ENCODE measurements around the gene ZNF777.
"Not testable (repeated sequence)": the region's sequence is repeated elsewhere in the genome, so short reads cannot be mapped to it uniquely, and the experiment has no call there.

The ZNF777 gene

DNA sequence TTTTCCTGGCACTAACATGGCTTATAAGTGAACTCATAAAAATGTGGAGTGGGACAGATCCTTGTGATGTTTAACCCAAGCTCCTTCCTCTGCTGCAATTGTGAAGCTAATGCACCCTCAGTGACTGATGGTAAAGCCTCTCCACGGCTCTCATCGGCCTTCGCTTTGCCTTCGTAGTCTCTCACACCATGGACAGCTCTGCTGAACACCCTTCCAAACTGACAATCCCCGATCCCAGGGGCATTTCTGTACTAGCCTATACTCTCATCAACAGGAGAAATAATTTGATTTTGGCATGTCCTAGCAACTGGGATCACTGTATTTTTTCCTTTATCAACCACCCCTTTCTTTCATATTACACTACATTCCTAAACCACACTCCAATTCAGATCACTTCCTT is 6.1 kb downstream of the ZNF777 start:
- Histone ChIP-seq H2AK5ac (ENCODE audit: low read length) (no peak overlapping the region), H3K36me3 (ENCODE audit: control insufficient read depth, insufficient read depth, low read length) (peaks cover 1% of the 10 kb centered on the region), H3K9ac (ENCODE audit: low read length) (no peak overlapping the region), H3K4me1 (ENCODE audit: control insufficient read depth, low read depth, low read length) (no peaks in the 10 kb centered on the region), H4K5ac (ENCODE audit: low read length) (no peak overlapping the region), H3K18ac (ENCODE audit: low read length) (no peak overlapping the region), H2BK5ac (ENCODE audit: low read length) (no peak overlapping the region), H3K27me3 (ENCODE audit: insufficient read depth, low read length, poor library complexity) (no peaks in the 10 kb centered on the region), H3K79me2 (ENCODE audit: control insufficient read depth, insufficient read depth, low read length) (no peaks in the 10 kb centered on the region), H3K4me3 (ENCODE audit: low read length) (no peak overlapping the region), H2BK15ac (replicated peaks; ENCODE audit: low read depth) (no peak overlapping the region), H3K79me1 (ENCODE audit: low read length) (no peaks in the 10 kb centered on the region), H4K8ac (ENCODE audit: low read depth, low read length) (no peak overlapping the region), H3K4me2 (ENCODE audit: low read length) (no peak overlapping the region), H3K56ac (ENCODE audit: low read length) (no peak overlapping the region), H2BK120ac (ENCODE audit: low read depth, low read length) (no peak overlapping the region), H3K27ac (ENCODE audit: low read depth, low read length) (no peak overlapping the region), H3K23ac (ENCODE audit: low read length) (no peak overlapping the region), H3K4ac (ENCODE audit: low read depth, low read length) (no peak overlapping the region)
- no peak for DNase-seq
- no CpG with 5 or more reads among the region's 5 CpGs for WGBS (ENCODE audit: extremely low coverage, insufficient coverage, low lambda C conversion rate)

DNA sequence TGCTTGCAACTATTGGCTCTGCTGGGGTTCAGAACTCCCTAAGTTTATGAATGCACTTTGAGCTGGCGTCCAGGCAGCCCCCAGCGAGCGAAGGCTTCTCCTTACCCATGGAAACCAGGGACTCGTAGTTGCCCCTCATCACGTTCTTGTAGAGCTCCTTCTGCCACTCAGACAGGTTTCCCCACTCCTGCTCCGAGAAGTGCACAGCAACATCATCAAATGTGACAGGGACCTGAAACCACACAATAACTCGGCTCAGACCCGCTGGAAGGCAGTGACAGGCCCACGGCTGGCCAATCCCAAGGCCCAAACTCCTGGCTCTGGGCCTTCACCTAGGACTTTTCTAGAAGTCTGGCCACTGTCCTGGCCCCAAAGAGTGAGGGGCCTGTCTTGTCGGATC is 6.9 kb downstream of the ZNF777 start:
- Histone ChIP-seq H3K79me2 (ENCODE audit: control insufficient read depth, insufficient read depth, low read length) (no peaks in the 10 kb centered on the region), H3K4me3 (ENCODE audit: low read length) (no peak overlapping the region), H3K9ac (ENCODE audit: low read length) (no peak overlapping the region), H3K56ac (ENCODE audit: low read length) (no peak overlapping the region), H3K79me1 (ENCODE audit: low read length) (no peaks in the 10 kb centered on the region), H2BK5ac (ENCODE audit: low read length) (no peak overlapping the region), H2AK5ac (ENCODE audit: low read length) (no peak overlapping the region), H3K4me2 (ENCODE audit: low read length) (no peak overlapping the region), H4K5ac (ENCODE audit: low read length) (no peak overlapping the region), H2BK120ac (ENCODE audit: low read depth, low read length) (no peak overlapping the region), H4K8ac (ENCODE audit: low read depth, low read length) (no peak overlapping the region), H3K4ac (ENCODE audit: low read depth, low read length) (no peak overlapping the region), H3K27ac (ENCODE audit: low read depth, low read length) (no peak overlapping the region), H3K4me1 (ENCODE audit: control insufficient read depth, low read depth, low read length) (no peaks in the 10 kb centered on the region), H2BK15ac (replicated peaks; ENCODE audit: low read depth) (no peak overlapping the region), H3K23ac (ENCODE audit: low read length) (no peak overlapping the region), H3K36me3 (ENCODE audit: control insufficient read depth, insufficient read depth, low read length) (peaks cover 1% of the 10 kb centered on the region), H3K18ac (ENCODE audit: low read length) (no peak overlapping the region), H3K27me3 (ENCODE audit: insufficient read depth, low read length, poor library complexity) (no peaks in the 10 kb centered on the region)
- WGBS (ENCODE audit: extremely low coverage, insufficient coverage, low lambda C conversion rate) = no CpG with 5 or more reads among the region's 10 CpGs
- no peak for DNase-seq

DNA sequence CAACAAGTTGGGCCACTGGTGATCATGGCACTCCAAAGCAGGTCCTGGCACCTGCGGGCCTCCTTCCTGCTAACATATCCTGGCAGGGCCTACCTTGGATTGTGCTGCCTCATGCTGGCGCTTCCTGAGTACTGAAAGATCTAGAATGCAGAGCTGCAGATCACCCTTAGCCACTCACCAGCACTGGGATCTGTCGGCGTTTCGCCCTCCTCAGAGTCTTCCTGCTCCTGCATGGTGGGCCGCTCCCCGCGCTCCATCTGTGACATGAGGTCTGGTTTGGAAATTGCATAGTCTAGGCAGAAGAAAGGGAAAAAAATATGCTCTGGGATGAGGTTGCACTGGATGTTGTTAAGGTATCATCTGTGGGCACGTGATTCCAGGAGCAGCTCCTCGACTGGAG is 10.0 kb downstream of the ZNF777 start:
- Histone ChIP-seq H4K8ac (ENCODE audit: low read depth, low read length) (no peak overlapping the region), H2BK120ac (ENCODE audit: low read depth, low read length) (no peak overlapping the region), H3K4ac (ENCODE audit: low read depth, low read length) (no peak overlapping the region), H3K27me3 (ENCODE audit: insufficient read depth, low read length, poor library complexity) (no peaks in the 10 kb centered on the region), H3K56ac (ENCODE audit: low read length) (no peak overlapping the region), H3K18ac (ENCODE audit: low read length) (no peak overlapping the region), H4K5ac (ENCODE audit: low read length) (no peak overlapping the region), H3K4me1 (ENCODE audit: control insufficient read depth, low read depth, low read length) (no peaks in the 10 kb centered on the region), H2AK5ac (ENCODE audit: low read length) (no peak overlapping the region), H3K79me1 (ENCODE audit: low read length) (no peaks in the 10 kb centered on the region), H3K23ac (ENCODE audit: low read length) (no peak overlapping the region), H3K9ac (ENCODE audit: low read length) (no peak overlapping the region), H3K4me3 (ENCODE audit: low read length) (no peak overlapping the region), H3K79me2 (ENCODE audit: control insufficient read depth, insufficient read depth, low read length) (no peaks in the 10 kb centered on the region), H3K27ac (ENCODE audit: low read depth, low read length) (no peak overlapping the region), H3K36me3 (ENCODE audit: control insufficient read depth, insufficient read depth, low read length) (peaks cover 1% of the 10 kb centered on the region), H2BK5ac (ENCODE audit: low read length) (no peak overlapping the region), H2BK15ac (replicated peaks; ENCODE audit: low read depth) (no peak overlapping the region), H3K4me2 (ENCODE audit: low read length) (no peak overlapping the region)
- WGBS (ENCODE audit: extremely low coverage, insufficient coverage, low lambda C conversion rate) = no CpG with 5 or more reads among the region's 10 CpGs
- no peak for DNase-seq

DNA sequence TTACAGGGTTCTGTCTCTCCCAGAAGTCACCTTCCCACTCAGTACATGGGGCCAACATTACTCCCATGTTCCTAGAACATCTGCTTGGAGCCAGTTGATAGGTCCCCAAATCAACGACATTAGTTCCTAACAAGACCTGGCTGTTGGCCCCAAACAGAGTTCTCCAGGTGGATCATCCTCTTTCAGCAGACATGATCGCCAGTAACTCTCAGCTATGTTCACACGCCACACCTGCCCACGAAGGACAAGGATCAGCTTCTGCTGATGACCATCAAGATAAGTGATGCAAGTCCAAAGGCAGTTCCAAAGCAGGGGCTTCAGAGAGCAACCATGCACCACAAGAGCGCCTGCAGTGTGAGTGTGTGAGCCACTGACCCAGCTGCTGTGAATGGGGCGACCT is 11.0 kb downstream of the ZNF777 start:
- H3K4ac ChIP-seq (ENCODE audit: low read depth, low read length) = no peak overlapping the region
- WGBS (ENCODE audit: extremely low coverage, insufficient coverage, low lambda C conversion rate) = no CpG with 5 or more reads among the region's 6 CpGs
- DNase-seq = no peak
- H3K36me3 ChIP-seq (ENCODE audit: control insufficient read depth, insufficient read depth, low read length) = peaks cover 1% of the 10 kb centered on the region
- no peak overlapping the region for H3K23ac ChIP-seq (ENCODE audit: low read length)
- no peak overlapping the region for H3K4me2 ChIP-seq (ENCODE audit: low read length)
- no peak overlapping the region for H2BK15ac ChIP-seq (replicated peaks; ENCODE audit: low read depth)
- H3K79me1 ChIP-seq (ENCODE audit: low read length) = no peaks in the 10 kb centered on the region
- H2BK5ac ChIP-seq (ENCODE audit: low read length) = no peak overlapping the region
- no peak overlapping the region for H3K56ac ChIP-seq (ENCODE audit: low read length)
- H3K18ac ChIP-seq (ENCODE audit: low read length) = no peak overlapping the region
- no peak overlapping the region for H4K8ac ChIP-seq (ENCODE audit: low read depth, low read length)
- no peak overlapping the region for H3K9ac ChIP-seq (ENCODE audit: low read length)
- H3K27me3 ChIP-seq (ENCODE audit: insufficient read depth, low read length, poor library complexity) = no peaks in the 10 kb centered on the region
- H3K4me3 ChIP-seq (ENCODE audit: low read length) = no peak overlapping the region
- H3K79me2 ChIP-seq (ENCODE audit: control insufficient read depth, insufficient read depth, low read length) = no peaks in the 10 kb centered on the region
- no peaks in the 10 kb centered on the region for H3K4me1 ChIP-seq (ENCODE audit: control insufficient read depth, low read depth, low read length)
- no peak overlapping the region for H2AK5ac ChIP-seq (ENCODE audit: low read length)
- no peak overlapping the region for H4K5ac ChIP-seq (ENCODE audit: low read length)
- no peak overlapping the region for H2BK120ac ChIP-seq (ENCODE audit: low read depth, low read length)
- no peak overlapping the region for H3K27ac ChIP-seq (ENCODE audit: low read depth, low read length)

DNA sequence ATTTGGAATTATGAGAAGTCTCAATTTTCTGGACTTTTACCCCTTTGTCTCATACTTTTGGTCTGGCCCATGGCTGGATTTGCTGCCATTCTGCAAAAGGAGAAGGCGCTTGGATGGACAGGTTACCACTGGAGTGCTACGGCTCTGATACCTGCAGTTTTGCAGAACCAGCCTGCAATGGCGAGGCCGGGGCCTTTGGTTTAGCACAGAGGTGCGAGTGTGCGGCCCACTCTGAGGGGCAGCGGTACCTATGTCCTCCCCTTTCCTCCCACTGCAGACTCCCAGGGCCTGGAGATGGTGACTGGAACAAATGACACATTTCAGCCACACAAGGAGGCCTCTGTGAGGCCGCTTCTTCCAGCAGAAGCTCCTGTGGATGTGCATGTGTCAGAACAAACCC is 11.9 kb downstream of the ZNF777 start:
- no peak overlapping the region for H3K4me3 ChIP-seq (ENCODE audit: low read length)
- no peak overlapping the region for H2AK5ac ChIP-seq (ENCODE audit: low read length)
- DNase-seq = no peak
- H3K4ac ChIP-seq (ENCODE audit: low read depth, low read length) = no peak overlapping the region
- no peaks in the 10 kb centered on the region for H3K79me1 ChIP-seq (ENCODE audit: low read length)
- no peak overlapping the region for H3K27ac ChIP-seq (ENCODE audit: low read depth, low read length)
- H2BK15ac ChIP-seq (replicated peaks; ENCODE audit: low read depth) = no peak overlapping the region
- no peaks in the 10 kb centered on the region for H3K79me2 ChIP-seq (ENCODE audit: control insufficient read depth, insufficient read depth, low read length)
- no peak overlapping the region for H2BK5ac ChIP-seq (ENCODE audit: low read length)
- no peak overlapping the region for H3K23ac ChIP-seq (ENCODE audit: low read length)
- no peak overlapping the region for H3K18ac ChIP-seq (ENCODE audit: low read length)
- no peaks in the 10 kb centered on the region for H3K27me3 ChIP-seq (ENCODE audit: insufficient read depth, low read length, poor library complexity)
- H2BK120ac ChIP-seq (ENCODE audit: low read depth, low read length) = no peak overlapping the region
- no peak overlapping the region for H3K56ac ChIP-seq (ENCODE audit: low read length)
- no peaks in the 10 kb centered on the region for H3K4me1 ChIP-seq (ENCODE audit: control insufficient read depth, low read depth, low read length)
- H4K8ac ChIP-seq (ENCODE audit: low read depth, low read length) = no peak overlapping the region
- no CpG with 5 or more reads among the region's 8 CpGs for WGBS (ENCODE audit: extremely low coverage, insufficient coverage, low lambda C conversion rate)
- H3K9ac ChIP-seq (ENCODE audit: low read length) = no peak overlapping the region
- peaks cover 1% of the 10 kb centered on the region for H3K36me3 ChIP-seq (ENCODE audit: control insufficient read depth, insufficient read depth, low read length)
- H3K4me2 ChIP-seq (ENCODE audit: low read length) = no peak overlapping the region
- H4K5ac ChIP-seq (ENCODE audit: low read length) = no peak overlapping the region

DNA sequence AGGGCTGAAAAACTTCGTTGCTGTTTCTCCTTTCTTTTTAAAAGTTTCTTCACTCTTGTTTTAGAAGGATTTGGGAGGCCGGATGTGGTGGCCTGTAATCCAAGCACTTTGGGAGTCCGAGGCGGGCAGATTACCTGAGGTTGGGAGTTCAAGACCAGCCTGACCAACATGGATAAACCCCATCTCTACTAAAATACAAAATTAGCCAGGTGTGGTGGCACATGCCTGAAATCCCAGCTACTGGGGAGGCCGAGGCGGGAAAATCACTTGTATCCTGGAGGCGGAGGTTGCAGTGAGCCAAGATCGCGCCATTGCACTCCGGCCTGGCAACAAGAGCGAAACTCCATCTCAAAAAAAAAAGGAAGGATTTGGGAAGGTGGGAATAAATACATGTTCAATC is 14.8 kb downstream of the ZNF777 start:
- not testable (repeated sequence) for H3K4me3 ChIP-seq (ENCODE audit: low read length)
- no CpG with 5 or more reads among the region's 11 CpGs for WGBS (ENCODE audit: extremely low coverage, insufficient coverage, low lambda C conversion rate)

More for the DNA sequence above, 14.8 kb downstream of the ZNF777 start:
- not testable (repeated sequence) for H2BK15ac ChIP-seq (replicated peaks; ENCODE audit: low read depth); DNase-seq; H3K4me2 ChIP-seq (ENCODE audit: low read length); H3K23ac ChIP-seq (ENCODE audit: low read length); H3K4me1 ChIP-seq (ENCODE audit: control insufficient read depth, low read depth, low read length); H3K36me3 ChIP-seq (ENCODE audit: control insufficient read depth, insufficient read depth, low read length); H2BK120ac ChIP-seq (ENCODE audit: low read depth, low read length); H3K18ac ChIP-seq (ENCODE audit: low read length); H3K79me1 ChIP-seq (ENCODE audit: low read length); H2AK5ac ChIP-seq (ENCODE audit: low read length); H3K27me3 ChIP-seq (ENCODE audit: insufficient read depth, low read length, poor library complexity); H3K9ac ChIP-seq (ENCODE audit: low read length); H3K56ac ChIP-seq (ENCODE audit: low read length); H3K27ac ChIP-seq (ENCODE audit: low read depth, low read length); H3K4ac ChIP-seq (ENCODE audit: low read depth, low read length); H3K79me2 ChIP-seq (ENCODE audit: control insufficient read depth, insufficient read depth, low read length); H4K8ac ChIP-seq (ENCODE audit: low read depth, low read length); H4K5ac ChIP-seq (ENCODE audit: low read length); H2BK5ac ChIP-seq (ENCODE audit: low read length)

Measured in mesendoderm (in vitro differentiated cells).